ENCODE data around the gene ALX3.
"Not testable (repeated sequence)": the region's sequence is repeated elsewhere in the genome, so short reads cannot be mapped to it uniquely, and the experiment has no call there.

DNA sequence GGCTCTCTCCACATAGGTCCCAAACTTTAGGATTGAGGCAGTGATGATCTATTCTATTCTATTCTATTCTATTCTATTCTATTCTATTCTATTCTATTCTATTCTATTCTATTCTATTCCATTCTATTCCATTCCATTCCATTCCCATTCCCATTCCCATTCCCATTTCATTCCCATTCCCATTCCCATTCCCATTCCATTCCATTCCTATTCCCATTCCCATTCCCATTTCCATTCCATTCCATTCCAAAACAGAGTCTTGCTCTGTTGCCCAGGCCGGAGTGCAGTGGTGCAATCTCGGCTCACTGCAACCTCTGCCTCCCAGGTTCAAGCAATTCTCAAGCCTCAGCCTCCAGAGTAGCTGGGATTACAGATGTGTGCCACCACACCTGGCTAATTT lies 9.5 kb upstream of the ALX3 start:
- TF ChIP-seq POLR2A (IDR thresholded peaks at IDR 0.05; ENCODE audit: low read length); GATA1 (IDR thresholded peaks at IDR 0.05; ENCODE audit: low read depth, low read length): not testable (repeated sequence)
